ENCODE results near the gene SLC44A2. TPM values are rescaled to one million over a fixed set of nuclear protein-coding genes. Genes with fewer than 3 reads are reported as not detected.
A peak's percentile ranks its signal among the peaks of the same experiment; 100 is the strongest.

Gene SLC44A2
- total RNA-seq, 4 donors from 2014 or later, result 36.6 to 371 (median 81.4) TPM

- no peaks in the 10 kb centered on the region for H3K36me3 ChIP-seq
- in situ Hi-C loops (cut with MboI; ENCODE audit: low pct_ligation_motif_present in 1 of 4, low pct_unique_long_range_greater_than_20kb in 1 of 4, low sequenced_read_pairs in 3 of 4) (no loop called here), intact Hi-C loops (cut with DNase I; ENCODE audit: low total_unique reads) (no loop called here)
- 63 to 80% methylated on average over 2 to 9 of the region's 9 CpGs for WGBS, 2 donors (ENCODE audit: low coverage in 1 of 2)
- peaks cover 0 to 32% (median 13%) of the 10 kb centered on the region in 4 donors for H3K4me1 ChIP-seq
- no peaks in the 10 kb centered on the region for H3K27me3 ChIP-seq
- DNase-seq, result peak; percentile 15
- peak overlapping the region; percentile 84 to 95 (median 88) for H3K27ac ChIP-seq
- H3K4me3 ChIP-seq, result no peak overlapping the region
- no peaks in the 10 kb centered on the region for H3K9me3 ChIP-seq
- TF ChIP-seq POLR2AphosphoS5 (IDR thresholded peaks at IDR 0.05) (no peak), CTCF (IDR thresholded peaks at IDR 0.05) (no peak), EP300 (IDR thresholded peaks at IDR 0.05; ENCODE audit: low read depth) (no peak)
Measured at GRCh38 chr19:10604460-10604980, 20.8 kb upstream of the SLC44A2 start.

- intact Hi-C loops (cut with DNase I; ENCODE audit: low total_unique reads), result no loop called here
- no peaks in the 10 kb centered on the region for H3K9me3 ChIP-seq
- H3K36me3 ChIP-seq, result no peaks in the 10 kb centered on the region
- peak overlapping the region in 3 of 4 donors; percentile 18 to 66 (median 50) for H3K27ac ChIP-seq
- H3K4me1 ChIP-seq, result peaks cover 4 to 23% (median 11%) of the 10 kb centered on the region in 4 donors
- 85 to 86% methylated on average over 4 to 5 of the region's 5 CpGs for WGBS, 2 donors (ENCODE audit: low coverage in 1 of 2)
- no peaks in the 10 kb centered on the region for H3K27me3 ChIP-seq
- TF ChIP-seq EP300 (IDR thresholded peaks at IDR 0.05; ENCODE audit: low read depth) (no peak), CTCF (IDR thresholded peaks at IDR 0.05) (no peak), POLR2AphosphoS5 (IDR thresholded peaks at IDR 0.05) (no peak), POLR2A (IDR thresholded peaks at IDR 0.05) (no peak)
- no peak for DNase-seq
- in situ Hi-C loops (cut with MboI; ENCODE audit: low pct_ligation_motif_present in 1 of 4, low pct_unique_long_range_greater_than_20kb in 1 of 4, low sequenced_read_pairs in 3 of 4), result no loop called here
- H3K4me3 ChIP-seq, result no peak overlapping the region
Measured at GRCh38 chr19:10611907-10612306, 13.4 kb upstream of the SLC44A2 start.

GRCh38 chr19:10612499-10613119, 12.7 kb upstream of the SLC44A2 start:
- peak; percentile 61 for DNase-seq
- Histone ChIP-seq H3K27me3 (no peaks in the 10 kb centered on the region), H3K4me1 (peaks cover 4 to 23% (median 11%) of the 10 kb centered on the region in 4 donors), H3K4me3 (no peak overlapping the region), H3K27ac (peak overlapping the region; percentile 18 to 66 (median 42)), H3K9me3 (no peaks in the 10 kb centered on the region), H3K36me3 (no peaks in the 10 kb centered on the region)
- intact Hi-C loops (cut with DNase I; ENCODE audit: low total_unique reads), result no loop called here
- no peak for TF ChIP-seq POLR2AphosphoS5 (IDR thresholded peaks at IDR 0.05)
- no peak for TF ChIP-seq POLR2A (IDR thresholded peaks at IDR 0.05)
- no peak for TF ChIP-seq EP300 (IDR thresholded peaks at IDR 0.05; ENCODE audit: low read depth)
- TF ChIP-seq CTCF (IDR thresholded peaks at IDR 0.05), result no peak
- in situ Hi-C loops (cut with MboI; ENCODE audit: low pct_ligation_motif_present in 1 of 4, low pct_unique_long_range_greater_than_20kb in 1 of 4, low sequenced_read_pairs in 3 of 4), result no loop called here
- 56 to 65% methylated on average over 6 to 15 of the region's 15 CpGs for WGBS, 2 donors (ENCODE audit: low coverage in 1 of 2)

GRCh38 chr19:10615429-10616023, 9.8 kb upstream of the SLC44A2 start:
- H3K9me3 ChIP-seq, result no peaks in the 10 kb centered on the region
- TF ChIP-seq EP300 (IDR thresholded peaks at IDR 0.05; ENCODE audit: low read depth) (no peak), POLR2AphosphoS5 (IDR thresholded peaks at IDR 0.05) (no peak), CTCF (IDR thresholded peaks at IDR 0.05) (no peak), POLR2A (IDR thresholded peaks at IDR 0.05) (no peak)
- peaks cover 4 to 23% (median 11%) of the 10 kb centered on the region in 4 donors for H3K4me1 ChIP-seq
- no peaks in the 10 kb centered on the region for H3K27me3 ChIP-seq
- no peaks in the 10 kb centered on the region for H3K36me3 ChIP-seq
- intact Hi-C loops (cut with DNase I; ENCODE audit: low total_unique reads) (no loop called here), in situ Hi-C loops (cut with MboI; ENCODE audit: low pct_ligation_motif_present in 1 of 4, low pct_unique_long_range_greater_than_20kb in 1 of 4, low sequenced_read_pairs in 3 of 4) (no loop called here)
- no peak for DNase-seq
- no peak overlapping the region for H3K4me3 ChIP-seq
- no peak overlapping the region for H3K27ac ChIP-seq
- 92 to 95% methylated on average over 5 to 14 of the region's 14 CpGs for WGBS, 2 donors (ENCODE audit: low coverage in 1 of 2)
